T-helper 17 cell (primary cell): ENCODE data around the gene ALDOA. TPM values are rescaled to one million over a fixed set of nuclear protein-coding genes. Genes with fewer than 3 reads are reported as not detected.
A peak's percentile ranks its signal among the peaks of the same experiment; 100 is the strongest.
"Not testable (repeated sequence)": the region's sequence is repeated elsewhere in the genome, so short reads cannot be mapped to it uniquely, and the experiment has no call there.

Experiments
- ATAC-seq: fragments of 150-1000 bp; cut with Tn5 transposase; 2 replicates; pipeline ENCODE4 v1.10.0; 2021; ENCODE audit warnings: mild to moderate bottlenecking, moderate library complexity
- DNase-seq, 3 donors: peaks; one replicate each; pipeline versions ENCODE4 v3.0.0 to v3.0.0-alpha.2; 2020 to 2021
- H3K9me3 ChIP-seq: one replicate; pipeline ENCODE4 v1.7.0; 2013; ENCODE audit warnings: low read length, mild to moderate bottlenecking; ENCODE audit not compliant: control insufficient read depth, poor library complexity, severe bottlenecking
- H3K27ac Mint-ChIP-seq: one replicate; pipeline ENCODE4 v1.8.0; 2022; ENCODE audit warnings: mild to moderate bottlenecking, moderate library complexity, mixed read lengths
- H3K27me3 Mint-ChIP-seq: one replicate; pipeline ENCODE4 v1.8.0; 2022; ENCODE audit warnings: mixed read lengths
- H3K36me3 Mint-ChIP-seq: one replicate; pipeline ENCODE4 v1.8.0; 2022; ENCODE audit warnings: low read depth, mixed read lengths
- H3K4me1 Mint-ChIP-seq: one replicate; pipeline ENCODE4 v1.8.0; 2022; ENCODE audit warnings: mild to moderate bottlenecking, mixed read lengths
- H3K4me3 Mint-ChIP-seq: one replicate; pipeline ENCODE4 v1.8.0; 2022; ENCODE audit warnings: mild to moderate bottlenecking, moderate library complexity, mixed read lengths
- total RNA-seq, 4 donors: library from RNA in 2 of 4; stranded (reverse) in 2 of 4; gene quantifications; one replicate each; pipeline ENCODE4 v1.2.3 and lab custom pipeline; 2022 to 2026

ALDOA gene
- total RNA-seq, 2 donors from 2014 or later = 421 to 426 TPM

- ATAC-seq (no peak), DNase-seq (no peak)
- peaks cover 18% of the 10 kb centered on the region for H3K4me1 Mint-ChIP-seq
- no peaks in the 10 kb centered on the region for H3K9me3 ChIP-seq
- peaks cover 2% of the 10 kb centered on the region for H3K36me3 Mint-ChIP-seq
- H3K27me3 Mint-ChIP-seq = no peaks in the 10 kb centered on the region
- H3K4me3 Mint-ChIP-seq = peak overlapping the region; percentile 43
- no peak overlapping the region for H3K27ac Mint-ChIP-seq
These were observed 48.3 kb downstream of the ALDOA start for GRCh38 chr16:30113711-30114333.

- no peaks in the 10 kb centered on the region for H3K9me3 ChIP-seq
- H3K27ac Mint-ChIP-seq = peak overlapping the region; percentile 75
- DNase-seq (no peak), ATAC-seq (no peak)
- no peaks in the 10 kb centered on the region for H3K27me3 Mint-ChIP-seq
- H3K36me3 Mint-ChIP-seq = peaks cover 2% of the 10 kb centered on the region
- peaks cover 21% of the 10 kb centered on the region for H3K4me1 Mint-ChIP-seq
- H3K4me3 Mint-ChIP-seq = peak overlapping the region; percentile 43
These were observed 48.9 kb downstream of the ALDOA start for GRCh38 chr16:30114411-30114810.

- not testable (repeated sequence) for H3K36me3 Mint-ChIP-seq, ATAC-seq, H3K9me3 ChIP-seq, DNase-seq, H3K27me3 Mint-ChIP-seq
- H3K4me1 Mint-ChIP-seq = peaks cover 21% of the 10 kb centered on the region
- peak overlapping the region; percentile 75 for H3K27ac Mint-ChIP-seq
- H3K4me3 Mint-ChIP-seq = peak overlapping the region; percentile 66
These were observed 49.3 kb downstream of the ALDOA start for GRCh38 chr16:30114833-30115232.

- peak overlapping the region; percentile 66 for H3K4me3 Mint-ChIP-seq
- no peak for DNase-seq
- peak; percentile 73 for ATAC-seq
- peaks cover 25% of the 10 kb centered on the region for H3K4me1 Mint-ChIP-seq
- peak overlapping the region; percentile 75 for H3K27ac Mint-ChIP-seq
- no peaks in the 10 kb centered on the region for H3K9me3 ChIP-seq
- no peaks in the 10 kb centered on the region for H3K27me3 Mint-ChIP-seq
- H3K36me3 Mint-ChIP-seq = peaks cover 2% of the 10 kb centered on the region
These were observed 49.7 kb downstream of the ALDOA start for GRCh38 chr16:30115238-30115637.

GRCh38 chr16:30116291-30117207 is 51.0 kb downstream of the ALDOA start:
- H3K36me3 Mint-ChIP-seq = no peaks in the 10 kb centered on the region
- H3K4me1 Mint-ChIP-seq = peaks cover 26% of the 10 kb centered on the region
- no peak for ATAC-seq
- H3K9me3 ChIP-seq = no peaks in the 10 kb centered on the region
- H3K4me3 Mint-ChIP-seq = no peak overlapping the region
- H3K27me3 Mint-ChIP-seq = no peaks in the 10 kb centered on the region
- peak overlapping the region; percentile 75 for H3K27ac Mint-ChIP-seq
- DNase-seq = no peak

GRCh38 chr16:30117768-30118167 is 52.2 kb downstream of the ALDOA start:
- H3K4me3 Mint-ChIP-seq = no peak overlapping the region
- H3K27me3 Mint-ChIP-seq = no peaks in the 10 kb centered on the region
- ATAC-seq = no peak
- DNase-seq = no peak
- no peaks in the 10 kb centered on the region for H3K36me3 Mint-ChIP-seq
- H3K27ac Mint-ChIP-seq = no peak overlapping the region
- H3K9me3 ChIP-seq = no peaks in the 10 kb centered on the region
- peaks cover 31% of the 10 kb centered on the region for H3K4me1 Mint-ChIP-seq

- no peaks in the 10 kb centered on the region for H3K9me3 ChIP-seq
- DNase-seq (no peak), ATAC-seq (no peak)
- Mint-ChIP-seq H3K27ac (peak overlapping the region; percentile 83), H3K4me1 (peaks cover 17% of the 10 kb centered on the region), H3K36me3 (no peaks in the 10 kb centered on the region), H3K27me3 (no peaks in the 10 kb centered on the region), H3K4me3 (no peak overlapping the region)
These were observed 53.9 kb downstream of the ALDOA start for GRCh38 chr16:30119428-30119827.

Other genes starting within 250 kb of the ALDOA start
- 10 to 100 TPM; 15.2 to 16.3 TPM for gene PAGR1, start 249.6 kb upstream of the ALDOA start, total RNA-seq
- gene MVP, start 245.3 kb upstream of the ALDOA start, total RNA-seq = 100 to 1,000 TPM; 141 to 154 TPM
- 10 to 100 TPM; 39.6 TPM for gene CDIPT, start 202.5 kb upstream of the ALDOA start, total RNA-seq
- not detected for gene SEZ6L2, start 166.2 kb upstream of the ALDOA start, total RNA-seq
- not detected for gene ASPHD1, start 165.3 kb upstream of the ALDOA start, total RNA-seq
- gene KCTD13, start 139.5 kb upstream of the ALDOA start, total RNA-seq = 10 to 100 TPM; 44.1 to 48.4 TPM
- gene TMEM219, start 103.7 kb upstream of the ALDOA start, total RNA-seq = 10 to 100 TPM; 68.8 to 80.3 TPM
- gene TAOK2, start 91.9 kb upstream of the ALDOA start, total RNA-seq = 10 to 100 TPM; 21.0 to 22.9 TPM
- gene HIRIP3, start 70.1 kb upstream of the ALDOA start, total RNA-seq = 10 to 100 TPM; 11.3 to 11.5 TPM
- gene INO80E, start 69.5 kb upstream of the ALDOA start, total RNA-seq = 10 to 100 TPM; 72.4 to 76.7 TPM
- gene DOC2A, start 54.7 kb upstream of the ALDOA start, total RNA-seq = under 1 TPM in 1 of 2 donors, not detected in 1; 0.16 TPM
- gene C16orf92, start 42.6 kb upstream of the ALDOA start, total RNA-seq = not detected
- not detected for gene TLCD3B, start 34.5 kb upstream of the ALDOA start, total RNA-seq
- gene PPP4C, start 10.2 kb downstream of the ALDOA start, total RNA-seq = 10 to 100 TPM; 80.8 to 89.3 TPM
- under 1 TPM; 0.65 to 0.94 TPM for gene TBX6, start 26.2 kb downstream of the ALDOA start, total RNA-seq
- 100 to 1,000 TPM in 1 of 2 donors, 10 to 100 TPM in 1; 94.9 to 131 TPM for gene YPEL3, start 30.5 kb downstream of the ALDOA start, total RNA-seq
- 10 to 100 TPM; 12.6 to 13.7 TPM for gene GDPD3, start 47.8 kb downstream of the ALDOA start, total RNA-seq
- 10 to 100 TPM; 76.5 to 77.6 TPM for gene MAPK3, start 57.5 kb downstream of the ALDOA start, total RNA-seq
- 100 to 1,000 TPM; 665 to 718 TPM for gene CORO1A, start 117.8 kb downstream of the ALDOA start, total RNA-seq
- 10 to 100 TPM; 60.7 to 78.7 TPM for gene BOLA2B, start 127.9 kb downstream of the ALDOA start, total RNA-seq
- 10 to 100 TPM; 43.0 to 47.8 TPM for gene SLX1A, start 128.1 kb downstream of the ALDOA start, total RNA-seq
- gene SULT1A3, start 133.5 kb downstream of the ALDOA start, total RNA-seq = 10 to 100 TPM; 28.8 to 30.0 TPM
- gene NPIPB13, start 182.7 kb downstream of the ALDOA start, total RNA-seq = 10 to 100 TPM; 17.4 to 30.3 TPM